Large intestine (tissue), 3 donors: ENCODE data around the gene CLK3. TPM values are rescaled to one million over a fixed set of nuclear protein-coding genes. Genes with fewer than 3 reads are reported as not detected.
A peak's percentile ranks its signal among the peaks of the same experiment; 100 is the strongest.
"Not testable (repeated sequence)": the region's sequence is repeated elsewhere in the genome, so short reads cannot be mapped to it uniquely, and the experiment has no call there.

Source experiments
- DNase-seq, 2 donors: peaks; one replicate each; pipeline versions ENCODE4 v3.0.0 to v3.0.0-alpha.2; 2013
- H3K27ac ChIP-seq: one replicate; pipeline ENCODE4 v1.5.1; 2013; ENCODE audit warnings: low read length
- H3K27me3 ChIP-seq: 2 replicates; pipeline ENCODE4 v1.6.1; 2013; ENCODE audit warnings: low read length; ENCODE audit not compliant: control insufficient read depth, insufficient read depth
- H3K36me3 ChIP-seq: 2 replicates; pipeline ENCODE4 v1.6.1; 2013; ENCODE audit warnings: low read length; ENCODE audit not compliant: control insufficient read depth, insufficient read depth
- H3K4me1 ChIP-seq: one replicate; pipeline ENCODE4 v1.6.1; 2013; ENCODE audit warnings: low read length; ENCODE audit not compliant: control insufficient read depth, insufficient read depth
- H3K4me3 ChIP-seq: one replicate; pipeline ENCODE4 v1.5.1; 2013; ENCODE audit warnings: low read length
- H3K9me3 ChIP-seq: one replicate; pipeline ENCODE4 v1.6.1; 2013; ENCODE audit warnings: mild to moderate bottlenecking, low read depth, low read length, moderate library complexity; ENCODE audit not compliant: control insufficient read depth
- WGBS: methylation state at CpG from one replicate; pipeline ENCODE4 v1.1.5; 2013; ENCODE audit warnings: low lambda C conversion rate; ENCODE audit not compliant: insufficient coverage; 5-methylcytosine and 5-hydroxymethylcytosine counted together
- polyA plus RNA-seq: library from polyadenylated mRNA; unstranded; fragments of 120-200 nt; gene quantifications from one replicate; pipeline ENCODE4 v1.2.1, GENCODE V29; 2013

Gene CLK3
- polyA plus RNA-seq, 1 donor: 67.3 TPM

DNA sequence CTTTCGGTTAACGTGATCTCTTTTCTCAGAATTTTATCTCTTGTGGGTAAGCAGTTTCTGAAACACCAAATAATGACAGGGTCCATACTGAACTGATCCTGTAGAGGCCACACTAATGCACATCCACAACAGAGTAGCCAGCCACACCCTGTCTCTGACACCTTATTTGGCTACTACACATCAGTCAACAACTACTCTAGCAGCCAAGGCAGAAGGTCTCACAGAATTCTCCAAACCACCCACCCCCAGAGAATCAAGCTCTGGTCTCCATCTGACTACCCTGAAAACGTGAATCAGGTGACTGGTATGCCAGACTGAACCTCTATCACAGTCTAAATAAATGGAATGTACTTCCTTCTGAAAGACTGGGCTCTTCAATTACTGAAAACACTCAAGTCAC, 42.2 kb downstream of the CLK3 start:
- WGBS: 100% methylated on average over 2 of the region's 3 CpGs
- Histone ChIP-seq H3K27ac (no peak overlapping the region), H3K4me1 (no peaks in the 10 kb centered on the region), H3K27me3 (no peaks in the 10 kb centered on the region), H3K4me3 (no peak overlapping the region), H3K36me3 (peaks cover 16% of the 10 kb centered on the region), H3K9me3 (no peaks in the 10 kb centered on the region)
- DNase-seq: no peak

DNA sequence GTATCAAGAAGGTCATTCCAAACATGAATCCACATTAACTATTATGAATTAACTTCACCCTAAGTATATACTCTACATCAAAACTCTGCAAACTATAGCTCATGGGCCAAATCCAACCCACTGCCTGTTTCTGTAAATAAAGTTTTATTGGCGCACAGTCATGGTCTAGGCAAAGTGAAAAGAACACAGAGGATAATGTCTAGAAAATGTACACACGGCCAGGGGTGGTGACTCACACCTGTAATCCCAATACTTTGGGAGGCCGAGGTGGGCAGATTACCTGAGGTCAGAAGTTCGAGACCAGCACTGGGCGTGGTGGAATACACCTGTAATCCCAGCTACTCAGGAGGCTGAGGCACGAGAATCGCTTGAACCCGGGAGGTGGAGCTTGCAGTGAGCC, 45.6 kb downstream of the CLK3 start:
- not testable (repeated sequence) for H3K27ac ChIP-seq

DNA sequence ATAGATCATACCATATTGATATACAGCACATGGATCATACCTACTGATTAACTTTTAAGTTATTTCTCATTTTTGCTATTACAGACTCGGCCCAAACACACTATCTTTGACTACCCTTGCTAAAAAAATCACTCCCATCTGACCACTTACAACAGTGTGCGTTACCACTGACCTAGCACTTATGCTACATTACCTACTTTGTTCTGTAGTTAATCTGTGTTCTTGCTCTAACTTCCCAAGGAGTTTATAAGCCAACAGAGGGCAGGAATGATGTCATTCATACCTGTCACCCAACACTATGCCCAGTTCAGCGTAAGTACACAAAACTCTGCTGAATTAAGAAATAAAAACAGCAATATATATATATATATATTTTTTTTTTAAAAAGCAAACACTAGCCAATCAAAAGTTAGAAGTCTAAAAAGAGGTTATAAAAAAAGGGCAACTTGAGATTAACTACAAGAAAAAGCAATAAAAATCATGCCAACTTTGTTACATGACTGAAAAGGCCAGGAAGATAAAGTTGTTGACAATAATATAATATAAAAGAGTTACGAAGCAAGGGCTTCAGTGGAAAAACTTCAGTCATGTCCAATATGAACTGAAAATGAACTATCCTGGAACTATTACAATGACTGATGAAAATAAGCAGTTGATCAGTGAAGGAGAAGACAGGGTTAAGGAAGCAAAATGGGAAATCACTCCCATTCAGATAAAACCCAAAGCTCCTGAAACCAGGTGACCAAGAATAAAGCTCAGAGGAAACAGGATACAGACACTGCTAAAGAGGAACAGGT, 46.6 kb downstream of the CLK3 start:
- Histone ChIP-seq H3K27me3 (no peaks in the 10 kb centered on the region), H3K36me3 (peaks cover 1% of the 10 kb centered on the region), H3K27ac (no peak overlapping the region), H3K9me3 (no peaks in the 10 kb centered on the region), H3K4me1 (peaks cover 17% of the 10 kb centered on the region), H3K4me3 (no peak overlapping the region)
- DNase-seq: no peak
- 92% methylated on average over 2 of the region's 4 CpGs for WGBS

More for the DNA sequence above, 45.6 kb downstream of the CLK3 start:
- WGBS: no CpG with 5 or more reads among the region's 8 CpGs
- H3K4me1 ChIP-seq: peaks cover 17% of the 10 kb centered on the region
- not testable (repeated sequence) for H3K9me3 ChIP-seq, H3K36me3 ChIP-seq, DNase-seq, H3K4me3 ChIP-seq, H3K27me3 ChIP-seq

DNA sequence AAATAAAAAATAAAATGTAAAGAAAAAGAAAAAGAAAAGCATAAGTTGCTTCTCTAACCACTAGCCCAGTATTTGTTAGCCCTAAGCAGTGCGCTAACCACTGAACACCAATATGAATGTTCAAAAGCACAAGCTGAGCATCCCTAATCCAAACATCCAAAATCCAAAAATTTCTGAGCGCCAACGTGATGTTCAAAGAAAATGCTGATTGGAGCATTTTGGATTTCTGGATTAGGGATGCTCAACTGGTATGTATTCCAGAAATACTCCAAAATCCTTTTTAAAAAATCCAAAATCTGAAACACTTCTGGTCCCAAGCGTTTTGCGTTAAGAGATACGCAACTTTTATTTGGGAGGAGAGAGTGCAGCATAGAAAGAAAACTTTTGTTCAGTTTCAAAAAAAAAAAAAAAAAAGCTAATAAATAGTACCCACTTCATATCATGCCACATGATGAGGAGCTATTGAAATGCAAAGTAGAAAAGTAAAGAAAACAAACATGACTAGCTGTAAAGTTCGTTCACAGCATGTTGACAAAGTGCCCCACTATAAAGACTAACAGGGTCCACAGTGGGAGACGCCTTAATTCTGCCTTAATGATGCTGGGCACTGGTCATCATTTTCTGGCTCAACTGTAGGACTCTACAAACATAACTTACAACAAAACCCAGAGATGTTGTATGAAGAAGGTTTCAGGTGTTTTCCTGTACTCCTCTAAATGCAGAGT, 47.8 kb downstream of the CLK3 start:
- DNase-seq: no peak
- WGBS: 85% methylated on average over 6 of the region's 8 CpGs
- Histone ChIP-seq H3K9me3 (no peaks in the 10 kb centered on the region), H3K4me3 (no peak overlapping the region), H3K36me3 (no peaks in the 10 kb centered on the region), H3K4me1 (peaks cover 17% of the 10 kb centered on the region), H3K27me3 (no peaks in the 10 kb centered on the region), H3K27ac (peak overlapping the region; percentile 67)

DNA sequence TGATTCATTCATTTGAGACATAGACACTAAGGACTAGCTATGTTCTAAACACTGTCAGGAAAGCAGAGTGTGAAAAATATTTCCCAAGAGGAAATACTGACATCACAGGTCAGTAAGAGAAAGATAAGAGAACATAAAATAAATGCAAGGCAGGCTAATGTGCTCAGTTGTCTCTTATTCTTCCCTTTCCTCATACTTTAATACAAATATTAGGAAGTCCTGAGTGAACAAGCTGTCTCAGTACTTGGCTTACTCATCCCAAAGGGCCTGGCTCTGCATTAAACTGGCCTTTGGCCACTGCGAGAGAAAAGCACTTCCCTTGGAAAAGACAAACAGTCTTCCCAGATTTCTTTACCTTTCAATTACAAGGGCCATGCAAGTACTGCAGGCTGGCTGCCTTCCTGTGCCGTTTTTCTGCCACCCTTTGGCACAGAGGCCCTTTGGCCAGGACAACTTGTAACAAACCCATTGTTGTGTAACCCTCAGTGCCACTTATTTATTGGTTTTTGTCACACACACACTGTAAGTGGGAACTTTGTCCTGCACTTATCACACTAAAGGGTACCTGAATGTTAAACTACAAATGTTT, 48.5 kb downstream of the CLK3 start:
- no peaks in the 10 kb centered on the region for H3K9me3 ChIP-seq
- H3K4me3 ChIP-seq: no peak overlapping the region
- no peaks in the 10 kb centered on the region for H3K36me3 ChIP-seq
- peaks cover 17% of the 10 kb centered on the region for H3K4me1 ChIP-seq
- no peaks in the 10 kb centered on the region for H3K27me3 ChIP-seq
- peak; percentile 66 to 81 for DNase-seq
- WGBS: no CpG with 5 or more reads among the region's 2 CpGs
- peak overlapping the region; percentile 67 for H3K27ac ChIP-seq

DNA sequence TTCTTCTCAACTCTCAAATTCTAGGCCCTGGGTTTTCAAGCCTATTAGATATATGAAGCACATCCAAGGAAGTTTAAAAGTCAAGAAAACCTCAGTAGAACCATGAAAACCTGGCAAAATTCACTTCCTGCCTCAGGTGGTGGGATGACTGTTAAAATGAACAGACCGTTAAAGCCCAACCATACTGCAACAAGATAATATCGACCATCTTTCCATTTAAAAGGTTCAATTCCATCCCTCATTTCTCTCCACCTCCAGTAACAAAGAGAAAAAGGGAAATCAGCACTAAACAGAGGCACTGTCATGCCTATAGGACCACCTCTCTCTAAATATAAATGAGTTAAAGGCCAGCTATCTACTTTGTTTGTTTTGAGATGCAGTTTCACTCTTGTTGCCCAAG, 49.0 kb downstream of the CLK3 start:
- Histone ChIP-seq H3K36me3 (no peaks in the 10 kb centered on the region), H3K9me3 (no peaks in the 10 kb centered on the region), H3K27ac (peak overlapping the region; percentile 67), H3K4me1 (peaks cover 17% of the 10 kb centered on the region), H3K27me3 (no peaks in the 10 kb centered on the region), H3K4me3 (no peak overlapping the region)
- WGBS: no CpG with 5 or more reads among the region's 2 CpGs
- DNase-seq: no peak

DNA sequence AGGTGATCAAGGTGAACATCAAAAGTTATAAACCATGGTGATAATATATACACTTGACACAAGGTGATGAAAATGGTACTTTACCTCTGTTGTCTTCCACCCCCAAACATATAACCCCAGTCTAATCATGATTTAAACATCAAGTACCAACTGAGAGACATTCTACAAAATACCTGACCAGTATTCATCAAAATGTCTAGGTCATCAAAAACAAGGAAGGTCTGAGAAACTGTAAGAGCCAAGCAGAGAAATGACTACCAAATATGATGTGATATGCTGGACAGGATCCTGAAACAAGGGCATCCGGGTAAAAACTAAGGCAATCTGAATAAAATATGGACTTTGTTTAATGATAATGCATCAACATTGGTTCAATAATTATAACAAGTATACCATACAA, 52.3 kb downstream of the CLK3 start:
- DNase-seq: no peak
- Histone ChIP-seq H3K9me3 (no peaks in the 10 kb centered on the region), H3K27ac (no peak overlapping the region), H3K4me3 (no peak overlapping the region), H3K27me3 (no peaks in the 10 kb centered on the region), H3K4me1 (peaks cover 17% of the 10 kb centered on the region), H3K36me3 (peaks cover 19% of the 10 kb centered on the region)
- WGBS: no CpG with 5 or more reads among the region's 1 CpG

DNA sequence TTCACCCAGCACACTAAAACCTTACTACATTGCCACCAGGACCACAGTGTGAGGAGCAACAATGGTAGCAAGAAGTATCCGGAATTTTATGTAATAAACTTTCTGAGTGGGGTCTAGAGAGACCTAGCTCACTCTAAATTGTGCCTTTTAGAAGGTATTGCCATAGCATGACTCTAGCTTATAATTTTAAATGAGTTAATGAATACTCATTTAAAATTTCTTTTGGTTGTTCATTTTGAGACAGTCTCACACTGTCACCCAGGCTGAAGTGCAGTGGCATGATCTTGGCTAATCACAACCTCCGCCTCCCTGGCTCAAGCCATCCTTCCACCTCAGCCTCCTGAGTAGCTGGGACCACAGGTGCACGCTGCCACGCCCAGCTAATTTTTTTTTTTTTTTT, 54.0 kb downstream of the CLK3 start:
- Histone ChIP-seq H3K27ac (no peak overlapping the region), H3K36me3 (peaks cover 31% of the 10 kb centered on the region), H3K9me3 (no peaks in the 10 kb centered on the region), H3K27me3 (no peaks in the 10 kb centered on the region), H3K4me1 (peaks cover 3% of the 10 kb centered on the region), H3K4me3 (no peak overlapping the region)
- no CpG with 5 or more reads among the region's 4 CpGs for WGBS
- DNase-seq: no peak

DNA sequence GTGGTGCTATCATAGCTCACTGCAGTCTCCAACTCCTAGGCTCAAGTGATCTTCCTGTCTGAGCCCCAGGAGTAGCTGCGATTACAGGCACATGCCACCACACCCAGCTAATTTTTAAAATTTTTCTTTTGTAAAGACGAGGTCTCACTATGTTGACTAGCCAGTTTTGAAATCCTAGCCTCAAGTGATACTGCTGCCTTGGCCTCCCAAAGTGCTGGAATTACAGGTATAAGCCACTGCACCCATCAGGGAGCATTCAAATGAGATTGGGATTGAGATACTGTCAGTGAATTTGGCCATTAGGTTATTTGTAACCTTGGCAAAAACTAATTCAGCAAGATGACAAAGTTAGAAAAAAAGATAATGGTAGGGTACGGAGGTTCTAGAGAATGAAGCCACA, 58.5 kb downstream of the CLK3 start:
- no peak overlapping the region for H3K27ac ChIP-seq
- WGBS: 100% methylated on average over 1 of the region's 3 CpGs

DNA sequence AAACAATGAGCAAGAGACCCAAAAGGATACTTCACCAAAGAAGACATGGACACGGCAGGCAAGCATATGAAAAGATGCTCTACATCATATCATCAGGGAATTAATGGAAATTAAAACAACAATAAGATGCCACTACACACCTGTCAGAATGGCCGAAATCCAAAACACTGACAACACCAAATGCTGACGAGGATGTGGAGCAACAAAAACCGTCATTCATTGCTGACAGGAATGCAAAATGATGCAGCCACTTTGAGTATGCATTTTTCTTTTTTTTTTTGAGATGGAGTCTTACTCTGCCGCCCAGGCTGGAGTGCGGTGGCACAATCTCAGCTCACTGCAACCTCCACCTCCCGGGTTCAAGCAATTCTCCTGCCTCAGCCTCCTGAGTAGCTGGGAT, 61.2 kb downstream of the CLK3 start:
- no peaks in the 10 kb centered on the region for H3K27me3 ChIP-seq
- 100% methylated on average over 1 of the region's 7 CpGs for WGBS
- no peak overlapping the region for H3K27ac ChIP-seq
- H3K9me3 ChIP-seq: no peaks in the 10 kb centered on the region
- H3K36me3 ChIP-seq: peaks cover 18% of the 10 kb centered on the region
- H3K4me3 ChIP-seq: no peak overlapping the region
- DNase-seq: no peak
- no peaks in the 10 kb centered on the region for H3K4me1 ChIP-seq

More for the DNA sequence above, 58.5 kb downstream of the CLK3 start:
- Histone ChIP-seq H3K9me3 (no peaks in the 10 kb centered on the region), H3K4me3 (no peak overlapping the region), H3K4me1 (no peaks in the 10 kb centered on the region), H3K27me3 (no peaks in the 10 kb centered on the region), H3K36me3 (peaks cover 31% of the 10 kb centered on the region)
- no peak for DNase-seq
